Measurements from ENCODE around the gene KRTAP1-3. TPM values are rescaled to one million over a fixed set of nuclear protein-coding genes. Genes with fewer than 3 reads are reported as not detected.
"Not testable (repeated sequence)": the region's sequence is repeated elsewhere in the genome, so short reads cannot be mapped to it uniquely, and the experiment has no call there.

The KRTAP1-3 gene
- total RNA-seq, 4 donors from 2014 or later, result not detected

GRCh38 chr17:41071606-41072360 lies 37.1 kb upstream of the KRTAP1-3 start:
- Histone ChIP-seq H3K36me3 (no peaks in the 10 kb centered on the region), H3K27me3 (peaks cover 0 to 6% (median 0%) of the 10 kb centered on the region in 4 donors), H3K27ac (replicated peaks in 1 of 4) (no peak overlapping the region), H3K4me3 (no peak overlapping the region), H3K4me1 (no peaks in the 10 kb centered on the region), H3K9me3 (no peaks in the 10 kb centered on the region)
- intact Hi-C loops (cut with DNase I), result no loop called here
- TF ChIP-seq CTCF (IDR thresholded peaks at IDR 0.05), result no peak
- DNase-seq (ENCODE audit: extremely low spot score), result no peak
- WGBS, result 87% methylated on average over 5 of the region's 5 CpGs

GRCh38 chr17:41069031-41069430 lies 34.4 kb upstream of the KRTAP1-3 start:
- no peaks in the 10 kb centered on the region for H3K36me3 ChIP-seq
- no peak overlapping the region for H3K27ac ChIP-seq (replicated peaks in 1 of 4)
- WGBS, result 83% methylated on average over 3 of the region's 3 CpGs
- intact Hi-C loops (cut with DNase I), result no loop called here
- TF ChIP-seq CTCF (IDR thresholded peaks at IDR 0.05) (no peak), POLR2AphosphoS5 (IDR thresholded peaks at IDR 0.05) (no peak), POLR2A (IDR thresholded peaks at IDR 0.05; ENCODE audit: low read depth) (no peak), EP300 (IDR thresholded peaks at IDR 0.05) (no peak)
- DNase-seq (ENCODE audit: extremely low spot score), result no peak
- H3K27me3 ChIP-seq, result no peaks in the 10 kb centered on the region
- no peak overlapping the region for H3K4me3 ChIP-seq
- H3K9me3 ChIP-seq, result no peaks in the 10 kb centered on the region
- H3K4me1 ChIP-seq, result no peaks in the 10 kb centered on the region

- Histone ChIP-seq H3K9me3 (no peaks in the 10 kb centered on the region), H3K36me3 (no peaks in the 10 kb centered on the region), H3K27ac (replicated peaks in 1 of 4) (no peak overlapping the region), H3K27me3 (no peaks in the 10 kb centered on the region), H3K4me3 (no peak overlapping the region), H3K4me1 (no peaks in the 10 kb centered on the region)
- DNase-seq (ENCODE audit: extremely low spot score), result no peak
- no peak for TF ChIP-seq POLR2A (IDR thresholded peaks at IDR 0.05; ENCODE audit: low read depth)
- TF ChIP-seq POLR2AphosphoS5 (IDR thresholded peaks at IDR 0.05), result no peak
- TF ChIP-seq CTCF (IDR thresholded peaks at IDR 0.05), result no peak
- no peak for TF ChIP-seq EP300 (IDR thresholded peaks at IDR 0.05)
- intact Hi-C loops (cut with DNase I), result no loop called here
Observed at GRCh38 chr17:41067281-41067680, 32.6 kb upstream of the KRTAP1-3 start.

GRCh38 chr17:41065829-41066624 lies 31.4 kb upstream of the KRTAP1-3 start, which contains the start of gene KRTAP2-4:
Gene KRTAP2-4 (minus strand): TSS chr17:41065879. CDS start chr17:41065845, 34 bp downstream.
- Histone ChIP-seq H3K27ac (replicated peaks in 1 of 4) (no peak within 1 kb of the TSS), H3K9me3 (no peaks in the 10 kb centered on the region), H3K27me3 (no peaks in the 10 kb centered on the region), H3K4me1 (no peaks in the 10 kb centered on the region), H3K4me3 (no peak within 1 kb of the TSS), H3K36me3 (no peaks in the 10 kb centered on the region)
- no peak for DNase-seq (ENCODE audit: extremely low spot score)
- WGBS, result 88% methylated on average over 5 of the region's 6 CpGs
- TF ChIP-seq POLR2A (IDR thresholded peaks at IDR 0.05; ENCODE audit: low read depth) (no peak), CTCF (IDR thresholded peaks at IDR 0.05) (no peak), POLR2AphosphoS5 (IDR thresholded peaks at IDR 0.05) (no peak), EP300 (IDR thresholded peaks at IDR 0.05) (no peak)
- intact Hi-C loops (cut with DNase I), result no loop called here

GRCh38 chr17:41065016-41065689 lies 30.5 kb upstream of the KRTAP1-3 start:
- H3K4me3 ChIP-seq; H3K27me3 ChIP-seq; H3K27ac ChIP-seq (replicated peaks in 1 of 4); H3K36me3 ChIP-seq; intact Hi-C loops (cut with DNase I); DNase-seq (ENCODE audit: extremely low spot score); H3K4me1 ChIP-seq; H3K9me3 ChIP-seq: not testable (repeated sequence)
- 76% methylated on average over 6 of the region's 16 CpGs for WGBS

Measured in esophagus muscularis mucosa (tissue), 4 donors.